HepG2 (cell line): Measurements from ENCODE around the gene ARF5. TPM values are rescaled to one million over a fixed set of nuclear protein-coding genes. Genes with fewer than 3 reads are reported as not detected.

Experiments
- CCAR2 ChIP-seq: fragments of 200-400 bp; formaldehyde crosslinking; optimal IDR thresholded peaks from 2 replicates; pipeline ENCODE3; 2018; ENCODE audit warnings: low read depth, mild to moderate bottlenecking, low read length, moderate library complexity
- HOMEZ ChIP-seq: IDR thresholded peaks from 2 replicates; pipeline ENCODE4 v1.6.1; 2016; ENCODE audit warnings: low read depth
- MYC ChIP-seq: sonication (generic); formaldehyde crosslinking; IDR thresholded peaks from 2 replicates; pipeline ENCODE4 v1.9.0; 2021; ENCODE audit warnings: missing genetic modification reagents, borderline replicate concordance
- PRMT3 ChIP-seq: sonication (generic); formaldehyde crosslinking; IDR thresholded peaks from 2 replicates; pipeline ENCODE4 v1.8.1; 2022; ENCODE audit warnings: low read depth, mild to moderate bottlenecking, moderate library complexity, missing genetic modification reagents, borderline replicate concordance
- YY1 ChIP-seq: IDR thresholded peaks from 2 replicates; pipeline ENCODE4 v1.6.1; 2011; ENCODE audit warnings: low read length, low read depth, moderate library complexity, mild to moderate bottlenecking; ENCODE audit not compliant: insufficient read depth, insufficient replicate concordance
- ZMAT5 ChIP-seq: sonication (generic); formaldehyde crosslinking; IDR thresholded peaks from 2 replicates; pipeline ENCODE4 v1.5.0; 2020; ENCODE audit warnings: mild to moderate bottlenecking, low read depth, missing genetic modification reagents, borderline replicate concordance
- ZNF205 ChIP-seq: IDR thresholded peaks from 2 replicates; pipeline ENCODE4 v1.6.1; 2018; ENCODE audit warnings: missing biosample characterization, missing genetic modification reagents
- ZNF317 ChIP-seq: sonication (generic); formaldehyde crosslinking; IDR thresholded peaks from 2 replicates; pipeline ENCODE4 v1.5.0; 2020; ENCODE audit warnings: mild to moderate bottlenecking, missing genetic modification reagents
- ZNF549 ChIP-seq: sonication (generic); formaldehyde crosslinking; IDR thresholded peaks from 2 replicates; pipeline ENCODE4 v1.5.0; 2020; ENCODE audit warnings: missing genetic modification reagents
- ZNF570 ChIP-seq: sonication (generic); formaldehyde crosslinking; IDR thresholded peaks from 2 replicates; pipeline ENCODE4 v1.4.0; 2020; ENCODE audit warnings: mild to moderate bottlenecking, missing genetic modification reagents, borderline replicate concordance
- ZNF687 ChIP-seq: sonication (generic); formaldehyde crosslinking; IDR thresholded peaks from 2 replicates; pipeline ENCODE4 v1.5.1; 2020; ENCODE audit warnings: mild to moderate bottlenecking, missing genetic modification reagents, moderate library complexity
- polyA plus RNA-seq, 8 experiments: library from polyadenylated mRNA; depleted of rRNA in 3 of 8; stranded (reverse) in 7 of 8; unstranded in 1 of 8; fragments of >200 nt; fragmentation: Illumina TruSeq in 4 of 8; extraction: Trizol in 4 of 8; gene quantifications; 2 replicates each; pipeline versions ENCODE4 v1.2.1 to v1.2.3, GENCODE V29; 2011 to 2016; ENCODE audit warnings: low read depth in 4 of 8, missing spikeins in 1 of 8, mixed read lengths in 1 of 8; ENCODE audit not compliant: insufficient read depth in 1 of 8
- total RNA-seq, 5 experiments: library from RNA; depleted of rRNA; stranded (reverse); fragments of >200 nt; fragmentation: Illumina TruSeq; extraction: Trizol; gene quantifications; 2 replicates each; pipeline ENCODE4 v1.2.3, GENCODE V29; 2016; ENCODE audit warnings: low read depth in 1 of 5
- TF ChIP-seq, protein P1 (sequence below): sonication (generic); formaldehyde crosslinking; IDR thresholded peaks from 2 replicates; pipeline ENCODE4 v1.9.0; 2022; ENCODE audit warnings: low read depth, missing genetic modification reagents
- TF ChIP-seq, protein P2 (sequence below): sonication (generic); formaldehyde crosslinking; IDR thresholded peaks from 2 replicates; pipeline ENCODE4 v1.5.0; 2020; ENCODE audit warnings: mild to moderate bottlenecking, missing genetic modification reagents

Gene ARF5
- total and polyA plus RNA-seq, 2 of the 13 experiments (the other 11 are each of a cell fraction or from before 2014, with no cell fraction given), result 109 to 135 TPM

GRCh38 chr7:127582361-127582760, 5.8 kb upstream of the ARF5 start (continued):
- TF ChIP-seq, protein P1, sequence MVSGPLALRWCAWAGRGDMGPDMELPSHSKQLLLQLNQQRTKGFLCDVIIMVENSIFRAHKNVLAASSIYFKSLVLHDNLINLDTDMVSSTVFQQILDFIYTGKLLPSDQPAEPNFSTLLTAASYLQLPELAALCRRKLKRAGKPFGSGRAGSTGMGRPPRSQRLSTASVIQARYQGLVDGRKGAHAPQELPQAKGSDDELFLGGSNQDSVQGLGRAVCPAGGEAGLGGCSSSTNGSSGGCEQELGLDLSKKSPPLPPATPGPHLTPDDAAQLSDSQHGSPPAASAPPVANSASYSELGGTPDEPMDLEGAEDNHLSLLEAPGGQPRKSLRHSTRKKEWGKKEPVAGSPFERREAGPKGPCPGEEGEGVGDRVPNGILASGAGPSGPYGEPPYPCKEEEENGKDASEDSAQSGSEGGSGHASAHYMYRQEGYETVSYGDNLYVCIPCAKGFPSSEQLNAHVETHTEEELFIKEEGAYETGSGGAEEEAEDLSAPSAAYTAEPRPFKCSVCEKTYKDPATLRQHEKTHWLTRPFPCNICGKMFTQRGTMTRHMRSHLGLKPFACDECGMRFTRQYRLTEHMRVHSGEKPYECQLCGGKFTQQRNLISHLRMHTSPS, result peak; percentile 45; the same call in 1 of the 2 replicates
- TF ChIP-seq MYC (0 out of 2 replicates have a peak, but pooled peaks have one; percentile 46), ZMAT5 (CRISPR knock-in tag) (no peak), CCAR2 (no peak), ZNF687 (CRISPR knock-in tag) (peak; percentile 84), ZNF549 (CRISPR knock-in tag) (no peak), ZNF570 (CRISPR knock-in tag) (no peak), ZNF205 (CRISPR knock-in tag) (no peak), ZNF317 (CRISPR knock-in tag) (no peak), PRMT3 (CRISPR knock-in tag) (no peak), HOMEZ (CRISPR knock-in tag) (no peak), YY1 (peak; percentile 30)
- TF ChIP-seq, protein P2, sequence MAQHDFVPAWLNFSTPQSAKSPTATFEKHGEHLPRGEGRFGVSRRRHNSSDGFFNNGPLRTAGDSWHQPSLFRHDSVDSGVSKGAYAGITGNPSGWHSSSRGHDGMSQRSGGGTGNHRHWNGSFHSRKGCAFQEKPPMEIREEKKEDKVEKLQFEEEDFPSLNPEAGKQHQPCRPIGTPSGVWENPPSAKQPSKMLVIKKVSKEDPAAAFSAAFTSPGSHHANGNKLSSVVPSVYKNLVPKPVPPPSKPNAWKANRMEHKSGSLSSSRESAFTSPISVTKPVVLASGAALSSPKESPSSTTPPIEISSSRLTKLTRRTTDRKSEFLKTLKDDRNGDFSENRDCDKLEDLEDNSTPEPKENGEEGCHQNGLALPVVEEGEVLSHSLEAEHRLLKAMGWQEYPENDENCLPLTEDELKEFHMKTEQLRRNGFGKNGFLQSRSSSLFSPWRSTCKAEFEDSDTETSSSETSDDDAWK (CRISPR knock-in tag), result no peak
